ENCODE data around the gene CYB561. TPM values are rescaled to one million over a fixed set of nuclear protein-coding genes. Genes with fewer than 3 reads are reported as not detected.

Gene CYB561
- total RNA-seq, 1 donor from 2014 or later, result 74.3 TPM

DNA sequence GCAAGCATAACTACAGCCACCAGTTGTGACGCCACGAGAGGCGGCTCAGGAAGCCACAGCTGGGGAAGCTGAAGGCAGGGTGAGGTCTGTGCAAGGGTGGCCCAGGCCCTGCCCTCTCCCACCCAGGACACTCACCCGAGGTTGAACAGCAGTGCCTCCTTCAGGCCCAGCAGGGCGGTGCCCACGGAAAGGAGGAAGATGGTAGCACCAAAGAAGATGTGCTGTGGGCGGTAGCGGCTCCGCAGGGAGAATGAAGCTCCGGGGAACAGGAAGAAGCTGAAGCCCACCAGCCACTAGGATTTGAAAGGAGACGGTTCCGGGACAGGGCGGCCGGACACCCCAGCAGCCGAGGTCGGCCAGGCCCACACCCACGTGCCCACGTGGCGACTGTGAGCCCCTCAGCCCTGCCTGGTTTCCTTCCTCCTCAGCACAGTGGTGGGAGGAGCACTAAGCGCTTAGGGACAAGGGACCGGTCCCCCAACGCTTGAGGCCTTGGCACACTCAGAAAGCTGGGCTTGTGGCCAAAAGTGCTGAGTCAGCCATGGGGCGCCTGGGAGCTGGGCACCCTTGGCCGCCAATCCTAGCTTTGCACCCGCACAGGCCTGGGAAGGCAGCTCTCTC is 11.0 kb downstream of the CYB561 start:
- DNase-seq (ENCODE audit: low spot score), result peak; percentile 86

DNA sequence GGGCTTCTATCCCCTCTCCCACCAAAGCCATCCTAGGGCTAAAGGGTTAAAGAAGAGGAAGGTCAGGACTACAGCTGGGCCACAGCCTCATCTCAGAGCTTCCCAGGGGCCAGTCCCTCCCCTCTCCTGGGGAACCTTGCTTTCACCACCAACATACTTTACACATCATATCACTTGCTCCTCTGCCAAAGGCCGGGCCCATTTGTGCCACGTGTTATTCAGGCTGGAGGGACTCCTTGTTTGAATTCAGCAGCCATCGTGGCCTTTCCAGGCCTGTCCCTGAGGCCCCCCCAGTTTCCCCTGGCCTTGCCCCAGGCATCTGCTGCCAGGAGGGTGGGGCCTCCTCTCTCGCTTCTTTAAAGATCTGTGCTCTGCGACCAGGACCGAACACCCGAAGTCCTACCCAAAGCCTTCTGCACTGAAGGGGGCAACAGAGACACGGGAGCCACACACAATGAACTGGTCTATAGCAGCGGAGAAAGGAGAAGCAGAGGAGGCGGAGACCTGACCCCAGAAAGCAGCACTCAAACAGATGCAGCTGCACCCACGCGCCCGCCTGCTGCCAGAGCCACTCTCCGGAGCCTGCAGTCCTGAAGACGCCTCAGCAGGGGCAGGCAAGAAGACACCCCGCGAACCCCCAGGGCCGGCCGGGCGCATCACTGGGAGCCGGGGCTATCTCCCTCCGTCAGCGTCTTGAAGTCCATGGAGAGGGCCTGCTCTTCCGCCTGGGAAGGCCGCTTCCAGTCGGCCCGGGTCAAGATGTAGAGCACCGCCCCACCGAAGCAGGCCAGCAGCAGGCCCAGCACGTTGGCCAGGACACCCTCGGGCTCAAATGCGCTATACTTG is 12.1 kb downstream of the CYB561 start:
- DNase-seq (ENCODE audit: low spot score), result peak; percentile 61

DNA sequence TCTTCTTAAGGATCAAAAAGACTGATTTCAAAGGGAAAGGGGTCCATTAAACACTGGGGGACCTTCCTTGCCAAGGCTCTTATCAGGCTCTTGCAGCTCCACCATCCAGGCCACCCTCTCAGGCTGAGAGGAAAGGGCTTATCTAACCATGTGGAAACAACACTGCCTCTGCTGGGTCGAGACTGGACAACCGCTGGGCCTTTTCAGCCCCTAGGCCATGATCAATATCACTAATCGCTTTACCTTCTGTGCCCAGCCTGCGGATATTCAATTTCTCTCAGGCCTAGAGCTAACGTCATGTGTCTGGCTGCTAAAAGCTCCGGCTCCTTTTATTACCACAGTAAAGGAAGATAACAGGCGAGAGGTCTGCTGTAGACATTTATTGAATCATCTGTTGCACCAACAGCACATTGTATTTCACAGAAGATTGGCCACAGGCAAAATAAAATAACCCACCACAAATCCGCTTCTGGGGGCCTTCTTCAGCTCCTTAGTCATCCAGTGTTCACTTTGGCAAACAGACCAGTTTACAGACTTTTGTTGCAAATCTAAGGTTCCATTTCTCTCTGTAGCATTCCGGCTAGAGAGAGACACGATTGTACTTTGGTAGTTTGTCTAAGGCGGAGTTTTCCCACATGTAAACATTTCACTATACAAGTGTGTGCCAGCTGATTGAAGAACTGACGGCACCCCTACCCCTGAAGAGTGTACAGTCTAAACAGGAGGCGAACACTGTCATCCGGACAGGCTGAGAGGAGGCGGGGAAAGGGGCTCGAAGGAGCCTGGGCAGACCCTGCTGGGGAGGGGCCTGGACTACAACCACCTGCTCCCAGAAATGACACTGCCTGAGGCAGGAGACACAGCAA is 13.9 kb downstream of the CYB561 start:
- no peak for DNase-seq (ENCODE audit: low spot score)

DNA sequence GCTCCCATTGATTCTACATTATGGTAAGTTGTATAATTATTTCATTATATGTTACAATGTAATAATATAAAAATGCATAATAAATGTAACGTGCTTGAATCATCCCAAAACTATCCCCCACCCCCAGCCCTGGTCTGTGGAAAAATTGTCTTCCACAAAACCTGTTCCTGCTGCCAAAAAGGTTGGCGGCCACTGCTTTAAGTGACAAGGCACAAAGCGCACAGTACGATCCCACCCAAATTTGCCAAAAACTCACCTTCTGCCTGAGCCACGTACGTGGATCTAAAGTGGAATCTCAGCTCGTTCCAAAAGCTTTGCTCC is 14.5 kb downstream of the CYB561 start:
- DNase-seq (ENCODE audit: low spot score), result no peak

DNA sequence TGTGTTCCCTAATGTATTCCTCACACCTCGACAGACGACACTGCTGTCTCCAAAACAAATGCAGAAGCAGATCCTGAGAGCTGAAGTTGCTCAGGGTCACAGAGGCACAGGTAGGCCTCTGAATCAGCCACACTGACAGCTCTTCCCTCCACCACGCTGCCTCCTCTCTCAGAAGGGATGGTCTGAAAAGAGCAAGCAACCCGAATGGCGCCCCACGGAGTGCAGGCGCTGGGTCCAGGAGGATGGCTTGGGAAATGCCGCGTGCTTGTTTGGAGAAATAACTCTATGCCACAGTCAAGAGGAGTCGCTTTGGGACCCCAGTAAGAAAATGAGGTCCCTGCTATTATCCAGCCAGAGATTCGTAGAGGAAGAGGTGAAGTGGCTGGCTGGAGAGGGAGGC is 15.9 kb downstream of the CYB561 start:
- DNase-seq (ENCODE audit: low spot score), result no peak

DNA sequence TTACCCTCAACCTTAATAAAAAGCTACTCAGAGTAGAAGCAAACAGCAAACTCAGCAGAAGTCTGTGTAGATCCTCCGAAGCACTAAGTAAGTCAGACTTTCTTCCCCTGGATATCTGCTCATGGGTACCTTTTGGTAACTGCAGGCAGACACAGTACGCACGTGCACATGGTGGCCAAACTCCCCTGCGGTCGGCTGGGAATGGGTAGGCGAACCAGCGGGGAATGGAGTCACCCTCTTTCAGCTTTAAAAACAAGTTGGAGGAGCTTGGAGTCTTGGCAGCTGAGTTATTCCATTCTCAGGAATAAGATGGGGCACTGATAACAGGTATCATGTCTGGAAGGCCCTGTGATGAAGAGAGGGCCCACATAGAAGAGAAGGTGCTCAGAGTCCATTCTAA is 16.3 kb downstream of the CYB561 start:
- no peak for DNase-seq (ENCODE audit: low spot score)

DNA sequence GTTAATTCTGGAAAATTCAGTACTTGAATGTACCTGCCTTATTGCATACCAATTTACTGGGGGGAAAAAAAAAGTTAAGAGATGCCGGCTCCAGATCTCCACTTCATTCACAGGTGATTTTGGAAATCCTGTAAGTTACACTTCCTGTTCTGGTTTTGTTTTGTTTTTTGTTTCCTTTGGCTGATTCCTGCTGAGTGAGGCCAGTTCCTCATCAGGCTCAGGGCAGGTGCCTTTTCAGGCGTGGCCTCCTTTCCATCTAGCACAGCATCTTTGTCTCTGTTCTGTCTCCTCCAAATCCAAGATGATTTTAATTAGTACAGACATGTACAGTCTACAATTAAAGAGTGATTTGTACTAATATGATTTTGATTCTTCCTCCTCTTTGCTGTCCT is 19.2 kb downstream of the CYB561 start:
- no peak for DNase-seq (ENCODE audit: low spot score)

DNA sequence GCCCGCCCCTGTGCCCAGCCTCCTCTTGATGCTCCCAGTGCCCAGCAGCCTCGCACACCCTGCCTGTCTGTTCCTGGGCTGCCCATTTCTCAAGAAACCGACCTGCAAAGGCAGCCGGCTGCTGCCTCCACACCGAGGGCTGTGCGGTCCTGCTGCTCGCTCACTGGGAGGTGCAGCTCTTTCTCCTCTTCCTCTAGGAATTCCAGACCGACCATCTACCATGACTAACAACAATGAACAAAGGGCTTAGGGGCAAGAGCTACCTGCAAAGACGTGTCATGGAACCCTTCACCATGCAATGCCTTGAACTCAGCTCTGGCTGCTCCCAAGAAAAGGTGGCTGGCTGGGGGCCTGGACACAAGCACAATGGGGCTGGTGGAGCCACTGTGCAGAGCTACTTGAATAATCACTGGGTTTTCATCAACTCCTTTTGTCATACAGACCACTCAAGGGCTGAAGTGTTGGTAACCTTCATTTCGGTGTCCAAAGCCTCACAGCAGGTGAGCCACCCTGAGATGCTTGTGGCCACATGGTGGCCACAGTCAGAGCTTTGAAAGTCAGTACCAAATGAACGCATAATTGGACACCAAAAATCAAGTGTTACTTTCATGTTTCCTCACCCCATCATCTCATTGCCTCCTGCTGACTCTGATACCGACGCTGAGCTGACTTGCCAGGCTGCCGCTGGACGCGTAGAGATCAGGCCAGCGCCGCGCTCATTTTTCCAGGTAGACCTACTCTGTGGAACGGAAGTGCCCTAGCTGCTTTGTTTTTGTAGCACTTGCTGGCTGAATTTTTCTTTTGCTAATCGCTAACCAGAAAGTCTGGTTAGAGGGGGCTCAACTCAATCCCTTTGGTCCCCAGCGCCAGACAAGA is 19.8 kb downstream of the CYB561 start:
- no peak for DNase-seq (ENCODE audit: low spot score)

DNA sequence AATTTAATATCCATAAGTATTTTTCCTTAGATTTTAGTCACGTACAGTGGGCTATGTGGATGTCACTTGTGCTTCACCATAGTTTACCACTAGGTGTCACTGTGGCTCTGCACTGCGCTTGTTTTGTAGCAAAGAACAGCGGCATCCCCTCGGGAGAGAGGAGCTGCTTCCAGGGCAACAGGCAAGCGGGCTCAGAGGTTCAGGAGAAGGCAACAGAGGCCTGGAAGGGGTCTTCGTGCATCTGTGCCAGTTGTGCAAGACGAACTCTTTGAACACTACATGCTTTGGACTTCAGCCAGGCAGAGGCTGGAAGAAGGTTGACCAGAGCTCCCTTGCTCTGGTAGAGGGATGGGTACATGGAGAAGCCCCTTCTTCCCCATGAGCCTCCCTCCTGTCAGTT is 20.6 kb downstream of the CYB561 start:
- DNase-seq (ENCODE audit: low spot score), result peak; percentile 81

DNA sequence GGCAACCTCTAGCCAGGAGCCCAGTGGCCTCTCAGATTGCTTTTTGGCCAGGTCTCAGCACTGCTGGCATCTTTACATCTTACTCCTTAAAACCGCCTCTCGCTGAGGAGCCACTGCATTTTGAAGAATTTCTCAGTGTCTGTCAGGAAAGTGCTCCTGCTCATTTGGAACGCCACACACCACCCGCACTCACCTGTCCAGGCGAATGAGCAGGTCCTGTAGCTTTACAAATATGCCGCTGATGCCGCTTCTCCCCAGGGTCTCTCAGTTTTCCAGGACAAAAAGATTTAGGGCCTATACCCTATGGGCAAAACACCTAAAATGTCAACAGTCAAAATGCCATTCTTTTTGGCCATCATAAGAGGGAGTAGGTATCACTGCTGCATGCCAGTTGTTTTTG is 22.1 kb downstream of the CYB561 start:
- DNase-seq (ENCODE audit: low spot score), result no peak

DNA sequence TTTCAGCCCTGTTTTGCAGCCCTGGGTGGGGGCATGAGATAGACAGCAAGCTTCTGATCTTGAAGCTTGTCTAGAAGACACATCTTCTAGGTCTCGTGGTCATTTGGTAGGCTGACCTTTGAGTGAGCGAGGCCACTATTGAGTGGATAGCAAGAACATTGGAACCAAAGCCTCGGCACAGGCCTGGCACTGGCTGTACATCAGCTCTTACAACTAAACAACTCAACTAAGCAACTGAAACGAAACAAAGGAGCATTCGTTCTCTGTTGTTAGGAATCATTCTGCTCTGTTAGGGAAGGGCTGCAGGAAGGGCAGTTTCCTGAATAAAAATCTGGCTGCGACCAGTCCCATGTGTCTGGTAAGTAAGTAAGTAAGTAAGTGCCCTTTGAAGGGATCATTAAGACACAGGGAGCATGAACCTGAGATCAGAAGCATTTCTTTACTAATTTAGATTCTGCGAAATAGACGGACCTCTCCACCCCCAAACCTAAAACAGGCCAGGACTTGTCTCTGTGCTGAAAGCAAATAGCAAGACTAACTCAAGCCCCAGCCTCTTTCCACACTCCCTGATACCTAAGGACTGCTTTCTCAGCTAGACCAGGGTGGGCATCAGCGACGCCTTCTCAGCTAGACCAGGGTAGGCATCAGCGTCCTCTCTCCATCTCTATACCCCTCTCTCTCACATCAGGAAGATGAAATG is 22.7 kb downstream of the CYB561 start:
- no peak for DNase-seq (ENCODE audit: low spot score)

DNA sequence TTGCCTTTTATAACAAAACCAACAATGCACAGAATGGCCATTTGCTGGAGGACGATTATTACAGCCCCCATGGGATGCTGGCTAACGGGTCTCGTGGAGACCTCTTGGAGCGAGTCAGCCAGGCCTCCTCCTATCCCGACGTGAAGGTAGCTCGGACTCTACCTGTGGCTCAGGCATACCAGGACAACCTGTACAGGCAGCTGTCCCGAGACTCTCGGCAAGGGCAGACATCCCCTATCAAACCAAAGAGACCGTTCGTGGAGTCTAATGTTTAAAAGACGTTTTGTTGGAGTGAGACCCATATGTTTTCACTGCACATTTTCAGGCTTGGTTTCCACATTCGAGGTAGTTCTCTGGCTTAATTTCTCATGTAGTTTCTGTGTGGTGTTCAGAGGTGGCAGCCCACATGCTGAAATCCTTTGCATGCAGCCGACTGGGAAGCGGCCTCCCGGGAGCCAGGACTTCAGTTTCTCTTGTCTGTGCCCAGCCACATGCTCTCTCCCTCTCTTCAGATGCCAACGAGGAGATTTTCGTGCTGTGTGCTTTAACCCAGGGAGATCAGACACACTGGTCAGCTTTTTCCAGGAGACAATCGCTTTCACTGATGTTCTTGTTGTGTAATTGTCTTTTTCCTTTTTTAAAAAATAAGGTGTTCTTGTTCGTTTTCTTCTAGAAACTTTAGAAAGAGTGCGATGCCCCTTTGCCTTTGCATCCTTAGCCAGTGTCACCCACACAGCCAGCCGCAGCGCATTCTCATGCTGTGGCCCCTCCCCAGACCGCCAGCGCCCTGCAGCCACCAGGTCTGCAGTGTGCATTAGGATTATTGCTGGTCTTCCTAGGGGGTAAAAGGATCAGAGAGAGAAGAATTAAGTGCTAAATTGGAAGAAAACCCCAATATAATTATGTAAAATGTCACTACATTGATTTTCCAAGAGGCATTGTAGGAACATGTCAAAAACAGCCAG is 24.1 kb downstream of the CYB561 start:
- DNase-seq (ENCODE audit: low spot score), result no peak

DNA sequence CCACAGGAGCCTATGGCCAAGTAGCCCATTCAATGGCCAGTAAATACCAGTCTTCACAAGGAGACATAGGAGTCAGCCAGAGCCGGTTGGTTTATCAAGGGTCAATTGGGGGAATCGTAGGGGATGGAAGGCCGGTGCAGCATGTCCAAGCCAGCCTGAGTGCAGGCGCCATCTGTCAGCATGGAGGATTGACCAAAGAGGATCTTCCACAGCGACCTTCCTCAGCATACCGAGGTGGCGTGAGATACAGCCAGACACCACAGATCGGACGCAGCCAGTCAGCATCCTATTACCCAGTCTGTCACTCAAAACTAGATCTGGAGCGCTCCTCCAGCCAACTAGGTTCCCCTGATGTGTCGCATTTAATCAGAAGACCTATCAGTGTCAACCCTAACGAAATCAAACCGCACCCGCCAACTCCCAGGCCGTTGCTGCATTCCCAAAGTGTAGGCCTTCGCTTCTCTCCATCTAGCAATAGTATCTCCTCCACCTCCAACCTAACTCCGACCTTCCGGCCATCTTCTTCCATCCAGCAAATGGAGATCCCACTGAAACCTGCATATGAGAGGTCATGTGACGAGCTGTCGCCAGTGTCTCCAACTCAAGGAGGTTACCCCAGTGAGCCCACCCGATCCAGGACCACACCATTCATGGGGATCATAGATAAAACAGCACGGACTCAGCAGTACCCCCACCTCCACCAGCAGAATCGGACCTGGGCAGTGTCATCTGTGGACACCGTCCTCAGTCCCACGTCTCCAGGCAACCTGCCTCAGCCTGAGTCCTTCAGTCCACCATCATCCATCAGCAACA is 25.0 kb downstream of the CYB561 start:
- no peak for DNase-seq (ENCODE audit: low spot score)

DNA sequence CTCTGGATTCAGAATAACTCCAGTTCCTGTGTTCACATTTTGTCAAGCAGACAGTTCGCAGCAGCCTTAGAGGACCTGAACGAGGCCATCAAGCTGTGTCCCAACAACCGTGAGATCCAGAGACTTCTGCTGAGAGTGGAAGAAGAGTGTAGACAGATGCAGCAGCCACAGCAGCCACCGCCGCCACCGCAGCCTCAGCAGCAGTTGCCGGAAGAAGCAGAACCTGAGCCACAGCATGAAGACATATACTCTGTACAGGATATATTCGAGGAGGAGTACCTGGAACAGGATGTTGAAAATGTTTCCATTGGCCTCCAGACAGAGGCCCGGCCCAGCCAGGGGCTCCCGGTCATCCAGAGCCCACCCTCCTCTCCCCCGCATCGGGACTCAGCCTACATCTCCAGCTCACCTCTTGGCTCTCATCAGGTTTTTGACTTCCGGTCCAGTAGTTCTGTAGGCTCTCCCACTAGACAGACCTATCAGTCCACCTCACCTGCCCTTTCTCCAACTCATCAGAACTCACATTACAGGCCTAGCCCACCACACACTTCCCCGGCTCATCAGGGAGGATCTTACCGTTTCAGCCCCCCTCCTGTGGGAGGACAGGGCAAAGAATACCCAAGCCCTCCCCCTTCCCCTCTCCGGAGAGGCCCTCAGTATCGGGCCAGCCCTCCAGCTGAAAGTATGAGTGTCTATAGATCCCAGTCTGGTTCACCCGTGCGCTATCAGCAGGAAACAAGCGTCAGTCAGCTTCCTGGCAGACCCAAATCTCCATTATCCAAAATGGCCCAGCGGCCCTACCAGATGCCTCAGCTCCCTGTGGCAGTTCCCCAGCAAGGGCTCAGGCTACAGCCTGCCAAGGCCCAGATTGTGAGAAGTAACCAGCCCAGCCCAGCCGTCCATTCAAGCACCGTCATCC is 25.9 kb downstream of the CYB561 start:
- no peak for DNase-seq (ENCODE audit: low spot score)

DNA sequence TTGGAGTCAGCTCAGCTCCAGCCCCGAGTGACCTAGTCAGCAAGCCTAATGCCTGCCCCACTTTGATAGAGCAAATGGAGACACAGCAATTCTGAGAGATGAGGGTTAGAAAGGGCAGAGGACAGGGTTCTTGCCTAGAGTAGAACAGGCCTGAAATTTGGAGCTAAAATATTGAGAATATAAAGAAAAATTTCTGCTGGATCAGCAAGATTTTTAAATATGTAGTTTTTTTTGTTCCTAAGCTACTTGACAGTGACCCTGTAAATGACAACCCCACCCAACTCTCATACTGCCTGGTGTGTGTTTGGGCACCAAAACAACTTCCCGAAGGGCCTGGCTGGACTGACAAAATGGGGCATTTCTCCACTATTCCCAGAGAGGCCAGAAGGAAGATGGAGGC is 26.7 kb downstream of the CYB561 start:
- no peak for DNase-seq (ENCODE audit: low spot score)

DNA sequence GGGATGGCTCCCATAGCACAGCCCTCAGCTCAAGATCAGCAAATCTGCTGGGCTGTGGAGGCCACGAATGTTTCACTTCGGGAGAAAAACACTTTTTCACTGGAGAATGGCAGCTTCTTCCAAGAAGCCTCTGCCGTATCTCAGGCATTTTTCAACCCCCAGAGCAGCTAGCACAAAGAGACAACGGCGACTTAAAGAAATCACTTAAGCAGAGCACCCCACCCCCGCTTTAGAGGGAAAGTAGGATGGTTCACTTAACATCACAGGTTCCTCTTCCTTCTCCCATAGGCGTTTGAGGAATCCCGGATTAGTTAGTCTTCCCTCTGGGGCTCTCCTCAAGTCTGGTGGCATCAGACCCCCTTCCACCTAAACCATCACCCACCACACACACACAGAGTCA is 27.6 kb downstream of the CYB561 start:
- DNase-seq (ENCODE audit: low spot score), result no peak

DNA sequence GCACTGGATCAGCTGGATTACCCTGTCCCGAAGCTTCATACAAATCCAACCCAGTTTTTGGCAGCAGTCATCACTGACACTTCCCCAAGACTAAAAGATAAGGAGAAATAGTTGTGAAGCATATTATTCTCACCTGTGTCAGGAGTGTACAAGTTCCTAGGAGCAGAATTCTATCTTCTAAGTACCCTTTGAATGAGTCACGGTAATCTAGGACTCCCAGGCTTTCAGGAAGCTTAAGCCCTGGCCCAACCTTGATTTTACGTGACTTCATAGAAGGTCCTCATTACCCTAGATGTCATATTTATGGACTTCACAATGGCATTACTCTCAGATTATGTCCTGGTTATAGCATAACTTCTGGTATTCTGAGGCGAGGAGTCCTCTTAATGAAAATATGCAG is 31.9 kb downstream of the CYB561 start:
- no peak for DNase-seq (ENCODE audit: low spot score)

DNA sequence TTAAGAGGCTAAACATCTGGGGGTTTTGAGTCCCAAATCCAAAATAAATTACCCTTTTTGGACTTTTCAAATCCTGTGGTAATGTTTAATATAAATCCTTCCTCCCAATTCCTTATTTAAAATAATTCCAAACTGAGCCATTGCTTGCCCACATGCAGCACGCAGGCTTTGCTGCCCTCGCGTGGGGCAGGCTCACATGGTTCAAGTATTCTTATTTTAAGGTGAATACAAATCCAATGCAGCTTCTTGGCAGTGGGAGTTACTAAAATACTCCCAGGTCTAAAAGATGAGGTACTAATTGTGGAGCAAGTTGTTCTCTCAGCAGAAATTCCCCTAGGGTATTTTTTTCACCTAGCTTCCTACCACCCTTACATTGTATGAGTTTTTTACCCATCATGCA is 33.0 kb downstream of the CYB561 start:
- DNase-seq (ENCODE audit: low spot score), result no peak
